ENCODE data around the gene VAV2. TPM values are rescaled to one million over a fixed set of nuclear protein-coding genes. Genes with fewer than 3 reads are reported as not detected.

Gene VAV2
- polyA plus RNA-seq, 1 of the 3 experiments (the other 2 are of a cell fraction) = 14.9 TPM

GRCh38 chr9:134034215-134035040 is 42.3 kb upstream of the VAV2 start:
- no peaks in the 10 kb centered on the region for H3K27me3 ChIP-seq (ENCODE audit: insufficient read depth)
- H3K9ac ChIP-seq = no peak overlapping the region
- no peaks in the 10 kb centered on the region for H4K20me1 ChIP-seq (ENCODE audit: insufficient read depth)
- H3K4me2 ChIP-seq = no peak overlapping the region
- no peak overlapping the region for H3K4me3 ChIP-seq (ENCODE audit: low read depth in 2 of 2, low read length in 1 of 2)
- H3K27ac ChIP-seq (ENCODE audit: low read depth in 2 of 2, low read length in 1 of 2) = no peak overlapping the region
- no peak overlapping the region for H2AFZ ChIP-seq (ENCODE audit: low read depth)
- peaks cover 32 to 73% of the 10 kb centered on the region in 2 experiments for H3K36me3 ChIP-seq (replicated peaks in 1 of 2; ENCODE audit: control insufficient read depth in 1 of 2, insufficient read depth in 2 of 2, low read length in 1 of 2)
- no peaks in the 10 kb centered on the region for H3K9me3 ChIP-seq
- H3F3A ChIP-seq (replicated peaks; ENCODE audit: insufficient read depth) = peaks cover 18% of the 10 kb centered on the region
- no peaks in the 10 kb centered on the region for H3K4me1 ChIP-seq (ENCODE audit: control insufficient read depth in 1 of 2, insufficient read depth in 2 of 2, low read depth in 1 of 2, low read length in 1 of 2)
- 95% methylated on average over 15 of the region's 19 CpGs for whole genome bisulfite sequencing (ENCODE audit: low lambda C conversion rate)
- no peaks in the 10 kb centered on the region for H3K9me2 ChIP-seq
- no peaks in the 10 kb centered on the region for H3K79me2 ChIP-seq (ENCODE audit: insufficient read depth)
- DNase-seq = no peak
- ChIA-PET POLR2A (interaction anchor here (1.1 kb wide), 1 partner anchor 12 kb away, joined by 3 read pairs; no protein-coding TSS in a partner anchor), CTCF (interaction anchor here (1.2 kb wide), 2 partner anchors 9 to 24 kb away, joined by 3 to 4 read pairs; no protein-coding TSS in a partner anchor)
- TF ChIP-seq GATA2 (CRISPR knock-in tag; IDR thresholded peaks at IDR 0.05) (no peak), POLR2AphosphoS5 (IDR thresholded peaks at IDR 0.05; ENCODE audit: low read depth, low read length) (no peak), PBX3 (IDR thresholded peaks at IDR 0.05) (no peak), EP300 (IDR thresholded peaks at IDR 0.05; ENCODE audit: borderline replicate concordance in 1 of 2, low read depth in 1 of 2, low read length in 1 of 2) (no peak), CTCF (IDR thresholded peaks at IDR 0.05) (no peak), IRF3 (IDR thresholded peaks at IDR 0.05; ENCODE audit: low read depth, low read length) (no peak), FOSL2 (IDR thresholded peaks at IDR 0.05; ENCODE audit: borderline replicate concordance, low read depth) (no peak), RCOR1 (IDR thresholded peaks at IDR 0.05; ENCODE audit: low read length) (no peak), TCF12 (IDR thresholded peaks at IDR 0.05) (no peak), USF1 (IDR thresholded peaks at IDR 0.05; ENCODE audit: borderline replicate concordance, low read depth) (no peak), TEAD4 (IDR thresholded peaks at IDR 0.05; ENCODE audit: borderline replicate concordance, insufficient read depth) (no peak), REST (IDR thresholded peaks at IDR 0.05; ENCODE audit: low read depth, low read length) (no peak), NRF1 (IDR thresholded peaks at IDR 0.05; ENCODE audit: low read depth, low read length) (no peak), EZH2phosphoT487 (IDR thresholded peaks at IDR 0.05; ENCODE audit: borderline replicate concordance, low read depth) (no peak), MAX (IDR thresholded peaks at IDR 0.05; ENCODE audit: low read depth) (no peak), MEF2A (IDR thresholded peaks at IDR 0.05; ENCODE audit: borderline replicate concordance, low read depth) (no peak), JUND (IDR thresholded peaks at IDR 0.05) (no peak), ELF1 (IDR thresholded peaks at IDR 0.05) (no peak)

All from SK-N-SH (cell line).